Stimulated activated CD4-positive, alpha-beta T cell treated with anti-CD3 and anti-CD28 coated beads, Interleukin-15, amount 100 ng/mL, for 24 hours (primary cell): Measurements from ENCODE around the gene PNMT.

Experiments used
- DNase-seq: peaks from one replicate; pipeline ENCODE4 v3.0.0-alpha.2; 2020

The PNMT gene

DNA sequence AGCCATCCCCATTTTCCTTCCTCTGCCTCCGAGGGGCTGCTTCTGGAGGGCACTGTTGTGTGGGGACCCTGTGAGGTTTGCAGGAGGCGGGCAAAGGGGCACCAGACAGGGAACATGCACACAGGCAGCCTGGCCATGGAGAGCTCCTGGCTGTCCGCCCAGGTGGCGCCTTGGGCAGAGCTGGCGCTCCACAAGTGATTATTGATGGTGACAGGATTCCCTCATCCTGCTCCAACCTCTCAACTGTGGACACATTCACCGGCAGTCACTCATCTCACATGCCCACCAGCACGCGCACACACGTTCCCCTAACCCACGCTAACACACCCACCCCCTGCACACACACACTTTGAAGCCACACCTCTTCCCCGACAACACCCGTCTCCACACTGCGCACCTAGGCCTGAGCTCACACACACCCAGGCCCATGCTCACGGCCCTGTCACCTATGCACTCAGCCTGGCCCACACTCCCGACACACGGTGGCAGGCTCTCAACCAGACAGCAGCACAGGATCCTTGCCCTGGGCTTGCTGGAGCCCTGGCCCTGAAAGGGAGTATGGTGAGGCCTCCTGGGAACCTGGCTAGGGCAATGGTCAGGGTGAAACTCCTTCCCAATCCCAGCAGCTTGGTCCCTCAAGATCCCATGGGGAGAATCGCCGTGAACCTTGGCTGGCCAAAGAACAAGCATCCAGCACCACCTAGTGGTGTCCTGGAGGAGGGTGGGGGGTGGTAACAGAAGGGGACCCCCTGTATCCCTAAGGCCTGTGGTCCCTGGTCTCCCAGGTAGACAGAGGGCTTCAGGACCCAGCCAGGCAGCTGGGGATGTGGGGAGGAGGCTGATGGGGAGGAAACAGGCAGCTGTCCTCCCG, 3.6 kb downstream of the PNMT start:
- peak; percentile 27 for DNase-seq

- no peak for DNase-seq
Measured at GRCh38 chr17:39672522-39673334, 4.5 kb downstream of the PNMT start.

DNA sequence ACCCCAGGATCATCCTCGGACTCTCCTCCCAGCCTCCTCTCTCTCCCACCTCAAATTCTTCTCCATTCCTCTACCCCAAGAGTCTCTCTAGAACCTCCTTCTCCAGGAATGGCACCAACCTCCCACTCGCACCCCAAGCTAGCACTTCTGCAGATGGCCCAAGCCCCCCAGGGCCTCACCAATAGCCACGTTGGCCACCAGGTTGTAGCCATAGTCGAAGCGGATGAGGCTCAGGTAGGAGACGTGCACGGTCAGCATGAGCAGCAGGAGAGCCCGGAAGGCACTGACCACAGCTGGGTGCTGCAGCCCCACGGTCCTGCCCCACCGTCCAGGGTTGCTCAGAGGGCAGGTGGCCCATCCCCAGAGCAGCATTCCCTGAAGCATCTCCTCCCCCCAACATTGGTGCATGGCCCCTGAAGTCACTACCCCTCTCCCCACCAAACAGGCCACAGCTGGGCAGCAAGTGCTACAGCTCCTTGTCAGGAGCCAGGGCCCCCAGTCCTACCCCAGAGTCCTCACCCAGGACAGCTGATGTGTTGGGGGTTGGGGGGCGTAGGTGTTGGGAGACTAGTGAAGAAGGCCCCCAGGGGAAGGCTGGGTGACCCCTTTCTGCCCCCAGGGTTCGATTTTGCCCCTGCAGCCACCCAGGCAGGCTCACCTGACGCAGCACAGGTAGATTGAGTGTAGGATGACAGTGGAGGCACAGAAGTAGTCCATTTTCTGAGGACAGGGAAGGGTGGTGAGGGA, 5.3 kb downstream of the PNMT start:
- DNase-seq: no peak

DNA sequence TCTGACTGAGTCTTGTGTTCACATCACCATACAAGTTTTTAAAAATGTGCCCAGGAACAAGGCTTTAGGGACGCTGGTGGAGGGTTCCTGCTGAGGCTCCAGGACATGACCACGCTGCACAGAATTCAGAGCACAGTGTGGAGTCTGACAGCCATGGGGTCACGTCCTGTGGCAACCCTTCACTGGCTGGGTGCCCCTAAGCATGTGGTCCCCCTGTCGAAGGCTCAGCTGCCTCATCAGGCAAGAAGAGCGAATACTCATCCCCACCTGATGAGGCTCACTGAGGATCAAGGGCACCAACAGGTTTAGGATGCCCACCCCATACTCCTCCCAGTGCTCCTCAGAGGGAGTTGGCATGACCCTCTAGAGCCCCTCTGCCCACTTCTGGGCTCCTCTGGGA, 5.9 kb downstream of the PNMT start:
- no peak for DNase-seq

DNA sequence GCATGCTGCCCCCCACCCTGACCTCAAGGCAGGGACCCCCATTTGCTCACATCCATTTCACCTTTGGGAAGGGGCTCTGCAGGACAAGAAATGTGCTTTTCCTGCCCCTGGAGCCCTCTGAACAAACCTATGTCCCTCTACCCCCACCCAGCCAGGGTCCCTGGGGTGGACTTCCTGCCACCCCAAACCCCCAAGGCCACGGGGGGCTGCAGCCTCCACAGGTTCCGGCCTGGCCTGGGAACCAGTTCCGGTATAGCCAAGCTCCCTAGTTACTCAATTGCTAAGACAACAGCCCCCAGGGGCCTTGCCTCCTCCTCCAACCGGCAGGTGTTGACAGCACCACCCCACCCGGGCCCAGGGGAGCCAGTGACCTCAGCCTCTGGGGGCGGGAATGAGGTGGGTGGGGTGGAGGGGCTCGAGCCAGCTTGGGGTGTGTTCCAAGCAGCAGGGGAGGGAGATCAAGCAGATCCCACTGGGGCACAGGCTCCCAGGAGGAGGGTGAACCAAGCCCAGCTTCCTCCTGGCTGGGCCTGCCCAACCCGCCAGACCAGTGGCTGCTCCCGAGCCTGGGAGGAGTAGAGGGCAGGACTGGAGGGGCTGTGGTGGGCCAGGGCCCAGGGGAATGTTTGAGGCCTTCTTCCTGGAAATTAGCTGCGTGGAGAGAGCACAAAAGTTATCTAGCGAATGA, 6.6 kb downstream of the PNMT start:
- DNase-seq: no peak

GRCh38 chr17:39675390-39676082, 7.3 kb downstream of the PNMT start:
- DNase-seq: no peak

- DNase-seq: peak; percentile 41
Measured at GRCh38 chr17:39676198-39676819, 8.1 kb downstream of the PNMT start.

GRCh38 chr17:39677072-39677471, 8.8 kb downstream of the PNMT start:
- no peak for DNase-seq

DNA sequence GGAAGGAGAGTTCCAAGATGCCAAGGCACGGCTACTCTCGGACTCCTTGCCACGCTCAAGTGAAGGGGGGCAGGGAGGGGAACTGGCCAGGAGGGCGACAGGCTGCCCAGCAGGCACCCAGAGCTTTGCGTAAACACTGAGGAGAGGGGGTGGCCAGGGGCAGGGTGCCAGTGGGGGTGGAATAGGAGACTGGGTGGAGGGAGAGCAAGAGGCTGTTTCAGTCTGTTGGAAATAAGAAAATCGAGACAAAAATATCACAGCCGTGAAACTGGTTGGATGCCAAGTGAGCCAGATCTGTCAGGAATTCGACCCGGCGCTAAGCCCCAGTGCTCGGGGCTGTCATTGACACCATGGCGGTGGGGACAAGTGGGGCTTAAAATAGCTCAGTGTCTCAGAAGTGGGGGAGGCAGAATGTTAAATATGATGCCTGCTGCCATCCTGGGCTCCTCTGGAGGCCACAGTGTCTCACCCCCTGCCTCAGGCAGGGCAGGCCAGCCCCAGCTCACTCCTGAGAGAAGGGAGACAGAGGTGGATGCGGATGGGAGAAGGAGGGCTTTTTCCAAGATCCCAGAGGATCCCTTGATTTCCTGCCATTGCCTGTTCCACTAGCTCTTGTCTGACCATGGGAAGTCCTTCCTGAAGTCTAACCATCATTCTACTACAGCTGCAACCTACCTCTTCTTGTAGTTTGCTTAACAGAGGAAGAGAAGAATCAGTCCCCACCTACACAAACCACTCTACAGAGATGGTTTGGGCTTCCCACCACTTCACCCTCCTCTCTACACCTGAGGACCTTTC, 9.5 kb downstream of the PNMT start:
- DNase-seq: no peak

GRCh38 chr17:39678340-39679116, 10.3 kb downstream of the PNMT start:
- DNase-seq: no peak

GRCh38 chr17:39679521-39680192, 11.4 kb downstream of the PNMT start:
- no peak for DNase-seq

DNA sequence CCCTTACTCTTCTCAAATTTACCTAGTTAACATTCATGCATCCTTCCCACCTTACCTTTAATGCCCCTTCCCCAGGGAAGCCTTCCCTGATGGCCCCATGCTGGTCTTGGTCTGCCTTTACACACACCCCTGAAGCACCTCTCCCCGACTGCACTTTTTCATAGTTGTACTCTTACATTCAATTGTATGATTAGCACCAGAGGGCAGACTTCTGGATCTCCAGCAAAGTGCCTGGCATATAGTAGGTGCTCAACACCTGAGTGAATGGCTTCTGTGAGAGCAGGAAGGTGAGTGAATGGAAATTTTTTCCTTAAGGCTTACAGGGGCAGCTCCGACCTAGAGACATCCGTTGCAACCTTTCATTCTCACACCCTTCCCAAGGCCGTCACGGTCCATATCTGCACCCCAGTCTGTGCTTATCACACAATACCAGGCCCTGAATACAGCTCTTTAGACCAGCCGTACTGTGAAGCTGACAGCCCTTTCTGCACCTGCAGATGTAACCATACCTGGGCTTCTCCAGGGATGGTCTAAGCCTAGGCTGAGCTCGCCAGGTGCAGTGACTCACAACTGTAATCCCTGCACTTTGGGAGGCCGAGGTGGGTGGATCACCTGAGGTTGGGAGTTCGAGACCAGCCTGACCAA, 15.2 kb downstream of the PNMT start:
- DNase-seq: no peak

- DNase-seq: no peak
Measured at GRCh38 chr17:39684369-39685192, 16.3 kb downstream of the PNMT start.

GRCh38 chr17:39687101-39687545, 18.9 kb downstream of the PNMT start:
- DNase-seq: no peak

DNA sequence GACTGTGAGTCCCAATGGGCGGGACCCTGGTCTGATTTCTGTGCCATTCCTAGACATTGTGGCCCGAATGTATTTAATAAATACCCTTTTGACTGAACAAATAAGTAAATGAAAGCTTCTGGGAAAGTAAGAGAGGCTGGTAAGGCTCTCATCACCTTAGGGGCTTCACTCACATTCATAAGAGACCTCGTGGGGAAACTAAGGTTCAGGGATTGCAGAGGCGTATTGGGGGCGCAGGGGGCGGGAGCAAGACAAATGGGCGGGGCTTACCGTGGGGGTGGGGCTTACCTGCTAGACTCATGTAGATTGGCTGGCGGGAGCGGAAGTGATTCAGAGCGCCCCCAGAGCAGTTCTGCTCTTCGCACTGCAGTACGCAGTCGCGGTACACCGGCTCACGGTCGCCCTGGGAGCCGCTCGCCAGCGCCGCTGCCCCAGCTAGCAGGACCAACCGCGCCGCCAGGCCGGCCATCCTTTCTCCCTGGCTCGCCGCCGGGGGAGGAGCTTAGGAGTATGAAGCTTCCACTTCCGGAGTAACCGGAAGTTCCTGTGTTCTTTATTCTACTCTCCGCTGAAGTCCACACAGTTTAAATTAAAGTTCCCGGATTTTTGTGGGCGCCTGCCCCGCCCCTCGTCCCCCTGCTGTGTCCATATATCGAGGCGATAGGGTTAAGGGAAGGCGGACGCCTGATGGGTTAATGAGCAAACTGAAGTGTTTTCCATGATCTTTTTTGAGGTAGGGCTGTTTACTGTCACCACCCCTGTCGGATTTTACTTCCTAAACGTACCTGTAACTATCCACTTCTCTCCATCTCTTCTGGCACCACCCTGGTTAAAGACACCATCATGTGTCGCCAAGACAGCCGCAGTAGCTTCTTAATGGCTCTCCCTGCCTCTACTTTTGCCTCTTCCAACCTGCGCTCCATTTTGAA, 19.6 kb downstream of the PNMT start, which contains the start of gene PGAP3:
Gene PGAP3 (minus strand): TSS at position 512 of the 929 bp plus-strand sequence. CDS start 43 bp downstream, at position 469.
- DNase-seq: peak; percentile 89

DNA sequence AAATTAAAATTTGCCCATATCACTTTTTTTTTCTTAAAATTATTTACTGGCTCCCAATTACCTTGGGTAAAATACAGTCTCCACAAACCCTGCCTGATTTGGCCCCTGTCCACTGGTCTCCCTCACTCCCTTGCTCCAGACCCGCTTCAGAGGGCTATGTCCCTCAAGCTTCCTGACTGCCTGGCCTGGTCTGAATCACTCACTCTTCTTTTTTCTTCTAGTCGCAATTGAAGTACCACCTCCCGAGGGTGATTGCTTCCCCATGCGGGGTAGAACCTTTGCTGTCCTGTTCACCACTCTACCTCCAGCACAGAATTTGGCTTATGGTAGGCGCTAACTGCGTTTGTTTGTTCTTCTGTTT, 20.2 kb downstream of the PNMT start:
- no peak for DNase-seq

GRCh38 chr17:39688945-39689344, 20.7 kb downstream of the PNMT start:
- no peak for DNase-seq
